HG02763 (cell line): ENCODE measurements around the gene MYO7B.

ENCODE experiments used
- ATAC-seq: cut with Tn5 transposase; IDR thresholded peaks from one replicate; pipeline ENCODE4 v1.9.1; 2021; ENCODE audit warnings: mild to moderate bottlenecking, moderate library complexity; ENCODE audit not compliant: unreplicated experiment

Gene MYO7B

DNA sequence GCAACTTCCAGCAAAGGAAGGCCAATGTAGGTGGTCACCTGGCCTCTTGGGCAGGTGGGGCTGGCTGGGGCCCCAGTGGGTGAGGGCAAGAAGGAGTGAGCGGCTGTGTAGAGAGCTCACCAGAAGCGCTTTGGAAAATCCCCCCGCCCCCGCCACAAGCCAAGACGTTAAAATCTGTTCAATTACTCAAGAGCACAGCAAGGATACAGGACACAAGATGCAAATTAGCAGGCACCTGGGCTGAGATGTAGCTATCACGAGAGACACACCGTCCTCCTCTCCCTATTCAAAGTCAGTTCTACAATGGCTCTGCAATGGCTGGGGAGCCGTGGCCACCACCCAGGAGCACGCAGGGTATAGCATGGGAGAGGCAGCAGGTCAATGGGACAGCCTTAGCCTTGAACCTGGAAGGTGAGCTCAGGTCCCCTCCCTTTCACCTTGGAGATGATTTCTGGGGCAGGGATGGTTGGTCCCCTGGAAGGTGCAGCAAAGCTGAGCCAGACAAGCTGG lies 72.0 kb downstream of the MYO7B start:
- no peak for ATAC-seq

DNA sequence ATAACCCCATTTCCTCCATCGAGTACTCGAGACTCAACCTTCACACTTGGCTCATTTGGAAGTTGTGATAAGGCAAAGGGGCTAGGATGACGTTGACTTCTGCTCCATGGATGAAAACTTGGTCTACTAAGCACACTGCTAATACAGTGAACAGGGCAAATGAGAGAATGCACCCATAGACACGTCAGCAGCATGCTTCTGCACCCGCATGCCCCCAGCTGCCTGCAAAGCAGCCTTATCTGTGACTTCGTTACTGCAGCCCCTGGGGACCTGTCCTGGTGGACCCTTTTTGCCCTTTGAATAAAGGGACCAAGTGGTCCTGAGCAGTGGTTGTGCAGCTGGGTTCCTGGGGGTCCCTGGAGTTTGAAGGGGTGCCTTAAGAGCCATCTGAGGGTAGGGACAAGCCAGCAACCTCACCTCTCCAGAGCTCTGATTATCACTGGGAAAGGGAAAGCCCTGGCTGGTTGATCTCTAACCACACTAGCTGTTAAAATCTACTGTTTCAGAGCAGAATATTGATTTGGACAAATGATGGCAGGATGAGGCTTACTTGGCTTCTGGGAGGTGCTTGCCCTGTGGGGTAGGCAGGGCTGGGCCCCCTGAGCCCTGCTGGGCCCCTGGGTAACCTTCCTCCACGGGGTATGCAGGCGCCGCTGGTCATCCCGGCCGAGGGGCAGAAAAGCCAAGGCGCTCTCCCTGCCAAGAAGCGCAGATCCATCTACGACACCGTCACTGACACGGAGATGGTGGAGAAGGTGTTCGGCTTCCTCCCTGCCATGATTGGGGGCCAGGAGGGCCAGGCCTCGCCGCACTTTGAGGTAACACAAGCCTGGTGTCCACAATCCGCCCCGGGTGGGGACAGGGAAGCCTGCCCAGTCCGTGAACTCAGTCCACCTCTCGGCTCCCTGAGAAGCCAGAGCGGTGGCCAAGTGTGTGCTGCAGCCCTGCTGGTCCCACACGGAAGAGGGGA lies 72.9 kb downstream of the MYO7B start:
- no peak for ATAC-seq

DNA sequence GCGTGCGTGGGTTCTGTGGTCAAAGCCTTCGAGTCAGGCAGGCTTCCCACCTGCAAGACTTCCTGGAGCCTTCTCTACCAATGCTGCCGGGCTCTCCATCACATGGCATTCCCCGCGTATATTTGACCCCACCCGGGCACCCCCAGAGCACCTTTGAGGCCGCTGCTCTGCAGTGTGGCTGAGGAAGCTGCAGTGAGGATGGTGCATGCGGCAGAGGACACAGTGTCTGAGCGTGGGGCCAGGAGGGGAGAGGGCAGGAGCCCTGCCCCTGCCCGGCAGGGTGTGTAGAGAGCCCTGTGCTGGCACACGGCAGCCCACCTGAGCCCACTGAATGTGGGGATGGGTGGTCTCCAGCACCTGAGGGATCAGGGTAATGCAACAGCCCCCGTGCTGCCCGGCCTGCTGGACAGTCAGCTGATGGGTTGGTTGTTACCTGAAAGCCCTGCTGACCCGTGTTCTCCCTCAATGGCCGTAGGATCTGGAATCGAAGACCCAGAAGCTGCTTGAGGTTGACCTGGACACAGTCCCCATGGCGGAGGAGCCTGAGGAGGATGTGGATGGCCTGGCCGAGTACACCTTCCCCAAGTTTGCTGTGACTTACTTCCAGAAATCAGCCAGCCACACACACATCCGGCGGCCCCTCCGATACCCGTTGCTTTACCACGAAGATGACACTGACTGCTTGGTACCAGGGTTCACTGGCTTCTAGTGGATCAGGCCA lies 73.7 kb downstream of the MYO7B start:
- ATAC-seq, result no peak

DNA sequence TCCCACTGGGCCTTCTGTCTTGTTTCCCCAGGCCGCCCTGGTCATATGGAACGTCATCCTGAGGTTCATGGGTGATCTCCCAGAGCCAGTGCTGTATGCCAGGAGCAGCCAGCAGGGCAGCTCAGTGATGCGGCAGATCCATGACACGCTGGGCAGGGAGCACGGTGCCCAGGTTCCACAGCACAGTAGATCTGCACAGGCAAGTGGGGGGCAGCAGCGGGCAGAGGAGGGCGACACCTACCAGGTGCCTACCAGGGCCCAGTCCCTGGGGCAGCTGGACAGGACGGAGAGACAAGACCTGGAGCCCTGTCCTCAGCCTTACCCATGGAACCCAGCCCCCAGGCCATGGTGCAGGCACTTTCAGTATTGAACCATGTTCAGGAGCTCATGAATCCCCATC lies 74.3 kb downstream of the MYO7B start:
- no peak for ATAC-seq

DNA sequence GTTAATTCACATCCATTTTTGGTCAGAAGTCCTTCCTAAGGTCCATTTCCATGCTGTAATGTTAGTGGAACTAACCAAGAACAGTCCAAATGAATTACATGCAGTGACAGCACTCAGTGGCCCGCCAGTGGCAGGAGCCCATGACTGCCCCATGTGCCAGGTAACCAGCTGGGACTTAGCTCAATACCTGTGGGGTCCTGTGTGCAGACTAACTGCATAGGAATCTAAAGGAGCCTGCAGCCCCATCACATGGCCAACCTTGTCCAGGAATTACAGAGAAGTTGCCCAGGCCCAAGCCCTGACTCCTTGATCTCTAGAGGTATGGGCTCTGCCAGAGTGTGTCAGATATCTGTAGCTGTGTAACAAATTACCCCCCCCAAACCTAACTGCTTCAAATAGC lies 75.1 kb downstream of the MYO7B start:
- no peak for ATAC-seq

DNA sequence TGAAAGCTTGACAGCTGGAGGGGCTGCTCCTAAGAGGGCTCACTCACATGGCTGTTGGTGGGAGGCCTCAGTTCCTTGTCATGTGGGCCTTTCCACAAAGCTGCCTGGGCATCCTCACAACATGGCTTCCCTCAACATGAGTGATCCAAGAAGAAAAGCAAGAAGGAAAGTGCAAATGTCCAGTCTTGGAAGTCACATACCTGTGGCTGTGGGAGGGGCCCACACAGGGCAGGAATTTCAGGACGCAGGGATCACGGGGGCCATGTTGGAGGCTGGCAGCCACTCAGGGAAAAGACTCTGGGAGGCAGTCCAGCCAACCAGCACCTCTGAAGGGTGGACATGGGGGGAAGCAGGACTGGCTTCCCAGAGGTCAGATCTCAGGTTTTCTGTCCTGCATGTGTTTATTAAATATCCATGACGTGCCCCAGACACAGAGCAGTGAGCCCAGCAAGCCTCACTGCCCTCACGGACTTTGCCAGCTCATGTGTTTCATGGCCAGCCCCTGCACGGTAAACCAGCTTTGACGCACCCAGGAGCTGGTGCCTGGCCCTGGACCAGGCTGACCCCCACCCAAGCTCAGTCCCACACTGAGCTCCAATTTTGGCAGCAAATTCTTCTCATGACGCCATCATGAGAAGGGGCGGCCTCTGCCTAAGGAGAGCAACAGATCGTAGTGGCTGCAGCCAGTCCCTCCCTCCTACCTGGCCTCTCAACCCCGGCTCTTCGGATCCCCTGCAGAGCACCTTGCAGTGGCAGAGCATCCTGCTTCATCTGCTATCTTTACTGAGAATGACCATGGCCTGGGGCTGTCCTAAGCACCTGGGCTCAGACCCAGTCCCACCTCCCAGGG lies 75.8 kb downstream of the MYO7B start:
- ATAC-seq, result no peak

DNA sequence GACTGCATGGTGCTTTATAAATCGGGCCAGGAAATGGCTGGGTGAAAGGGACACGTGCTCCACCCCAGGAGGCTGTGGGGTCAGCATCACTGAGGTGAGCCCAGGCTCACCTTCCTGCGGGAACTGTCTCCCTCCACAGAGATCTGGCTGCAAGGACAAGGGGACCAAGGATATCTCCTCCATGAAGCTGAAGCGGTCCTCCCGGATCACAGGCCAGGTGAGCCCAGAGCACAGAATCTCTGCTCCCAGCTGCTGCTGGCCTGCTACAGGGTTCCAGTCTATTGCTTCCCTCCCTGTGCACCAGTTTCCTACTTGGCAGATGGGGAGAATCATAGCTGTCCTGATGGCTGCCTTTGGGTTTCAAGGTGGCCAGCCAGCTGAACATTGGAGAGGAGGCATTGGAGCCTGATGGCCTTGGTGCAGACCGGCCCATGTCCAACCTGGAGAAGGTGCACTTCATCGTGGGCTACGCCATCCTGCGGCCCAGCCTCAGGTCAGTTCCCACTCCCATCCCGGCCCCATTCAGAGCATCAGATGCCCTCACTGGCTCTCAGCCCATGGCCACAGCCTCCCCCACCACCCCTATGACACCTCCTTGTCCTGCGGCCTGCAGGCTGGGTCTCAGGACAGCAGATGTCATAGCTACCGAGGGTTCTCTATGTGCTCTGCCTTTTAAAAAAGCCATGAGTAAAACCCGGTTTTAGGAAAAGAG lies 76.8 kb downstream of the MYO7B start:
- ATAC-seq, result no peak

DNA sequence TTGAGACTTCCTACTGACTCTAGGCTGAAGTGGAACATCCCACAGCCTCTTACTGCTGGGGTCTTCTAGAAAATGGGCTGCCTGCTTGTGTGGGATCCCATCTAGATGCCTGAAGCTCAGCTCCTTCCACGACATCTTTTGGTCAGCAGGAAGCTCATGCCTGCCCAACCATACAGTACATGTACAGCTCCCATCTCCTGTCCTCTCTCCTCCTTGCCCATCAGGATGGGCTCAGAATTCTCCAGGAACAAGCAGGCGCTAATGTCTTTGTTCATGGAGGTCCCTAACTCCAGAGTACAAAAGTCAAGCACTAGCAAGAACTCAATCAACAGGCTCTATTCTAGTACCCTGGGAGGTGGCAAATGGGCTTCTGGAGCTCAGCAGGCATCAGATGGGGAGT lies 78.8 kb downstream of the MYO7B start:
- ATAC-seq, result no peak

DNA sequence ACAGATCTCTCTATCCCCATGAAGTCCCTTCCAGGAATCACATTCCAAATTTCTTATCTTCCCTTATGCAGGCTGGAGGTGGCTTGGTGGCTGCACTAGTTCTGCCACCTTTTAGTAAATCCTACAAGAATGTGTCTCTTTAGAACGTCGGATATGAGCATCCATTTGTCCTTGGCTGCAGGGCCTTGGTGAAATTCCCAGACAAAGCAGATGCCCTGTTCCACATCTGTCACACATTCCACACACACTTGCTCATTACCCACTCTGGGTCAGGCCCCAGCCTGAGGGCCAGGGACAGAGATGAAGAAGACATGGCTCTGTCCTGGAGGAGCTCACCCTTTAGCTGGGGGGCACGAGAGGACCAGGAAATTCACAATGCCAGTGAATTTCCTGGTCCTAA lies 79.2 kb downstream of the MYO7B start:
- no peak for ATAC-seq

DNA sequence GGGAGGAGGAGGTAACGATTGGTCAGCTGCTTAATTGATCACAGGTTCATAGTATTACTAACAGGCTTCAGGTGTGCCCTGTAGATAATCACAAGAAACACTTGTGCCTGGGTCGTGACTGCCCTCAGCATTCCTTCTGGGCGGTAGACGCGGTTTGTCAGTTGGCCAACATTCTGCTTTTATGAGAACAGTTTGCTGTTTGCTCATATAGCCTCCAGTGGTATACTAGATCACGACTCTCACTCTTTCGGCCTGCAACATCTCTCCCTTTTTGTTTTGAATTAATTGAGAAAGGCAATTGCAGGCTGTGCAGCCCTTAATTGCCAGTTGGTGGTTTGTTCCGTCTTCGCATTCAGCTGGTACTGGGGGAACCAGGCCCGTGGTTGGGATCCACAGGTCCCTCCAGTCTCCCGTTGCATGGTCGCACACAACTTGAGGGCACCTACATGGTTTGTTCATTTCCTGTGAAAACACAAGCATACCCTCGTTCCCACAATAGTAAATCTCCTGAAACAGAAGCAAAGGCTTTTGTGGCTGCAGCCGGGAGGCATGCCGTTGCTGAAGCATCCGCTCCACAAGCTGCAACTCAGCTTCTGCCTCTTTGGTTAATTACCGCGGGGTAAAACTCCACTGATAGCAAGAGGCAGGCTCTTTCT lies 80.2 kb downstream of the MYO7B start:
- ATAC-seq, result no peak

DNA sequence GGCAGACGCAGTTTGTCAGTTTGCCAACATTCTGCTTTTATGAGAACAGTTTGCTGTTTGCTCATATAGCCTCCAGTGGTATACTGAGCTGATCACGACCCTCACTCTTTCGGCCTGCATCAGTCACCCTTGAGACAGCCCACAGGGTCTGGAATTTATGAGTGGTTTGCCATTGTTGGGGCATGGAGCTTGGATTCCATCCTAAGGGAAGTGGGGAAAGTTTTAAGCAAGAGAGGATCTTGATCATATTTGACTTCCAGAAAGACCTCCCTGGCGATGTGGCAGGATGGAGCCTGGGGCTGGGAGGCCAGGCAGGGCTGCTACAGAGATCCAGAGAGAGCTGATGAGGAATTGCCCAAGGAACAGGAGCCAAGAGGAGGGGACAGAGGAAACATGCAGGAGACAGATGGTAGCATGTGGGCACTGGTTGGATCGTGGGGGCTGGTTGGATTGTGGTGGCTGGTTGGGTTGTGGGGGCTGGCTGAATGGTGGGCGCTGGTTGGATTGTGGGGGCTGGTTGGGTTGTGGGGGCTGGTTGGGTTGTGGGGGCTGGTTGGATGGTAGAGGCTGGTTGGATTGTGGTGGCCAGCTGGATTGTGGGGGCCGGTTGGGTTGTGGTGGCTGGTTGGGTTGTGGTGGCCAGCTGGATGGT lies 83.2 kb downstream of the MYO7B start:
- ATAC-seq, result no peak

DNA sequence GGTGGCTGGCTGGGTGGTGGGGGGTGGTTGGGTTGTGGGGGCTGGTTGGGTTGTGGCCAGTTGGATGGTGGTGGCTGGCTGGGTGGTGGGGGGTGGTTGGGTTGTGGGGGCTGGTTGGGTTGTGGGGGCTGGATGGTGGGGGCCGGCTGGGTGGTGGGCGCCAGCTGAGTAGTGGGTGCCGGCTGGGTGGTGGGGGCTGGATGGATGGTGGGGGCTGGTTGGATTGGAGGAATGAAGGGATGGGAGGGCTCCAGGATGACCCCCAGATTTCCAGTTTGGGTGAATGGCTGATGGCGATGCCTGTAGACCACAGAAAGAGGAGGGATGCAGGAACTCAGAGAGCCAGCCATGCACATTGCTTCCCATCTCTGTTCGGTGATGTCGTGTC lies 83.7 kb downstream of the MYO7B start:
- ATAC-seq, result no peak

DNA sequence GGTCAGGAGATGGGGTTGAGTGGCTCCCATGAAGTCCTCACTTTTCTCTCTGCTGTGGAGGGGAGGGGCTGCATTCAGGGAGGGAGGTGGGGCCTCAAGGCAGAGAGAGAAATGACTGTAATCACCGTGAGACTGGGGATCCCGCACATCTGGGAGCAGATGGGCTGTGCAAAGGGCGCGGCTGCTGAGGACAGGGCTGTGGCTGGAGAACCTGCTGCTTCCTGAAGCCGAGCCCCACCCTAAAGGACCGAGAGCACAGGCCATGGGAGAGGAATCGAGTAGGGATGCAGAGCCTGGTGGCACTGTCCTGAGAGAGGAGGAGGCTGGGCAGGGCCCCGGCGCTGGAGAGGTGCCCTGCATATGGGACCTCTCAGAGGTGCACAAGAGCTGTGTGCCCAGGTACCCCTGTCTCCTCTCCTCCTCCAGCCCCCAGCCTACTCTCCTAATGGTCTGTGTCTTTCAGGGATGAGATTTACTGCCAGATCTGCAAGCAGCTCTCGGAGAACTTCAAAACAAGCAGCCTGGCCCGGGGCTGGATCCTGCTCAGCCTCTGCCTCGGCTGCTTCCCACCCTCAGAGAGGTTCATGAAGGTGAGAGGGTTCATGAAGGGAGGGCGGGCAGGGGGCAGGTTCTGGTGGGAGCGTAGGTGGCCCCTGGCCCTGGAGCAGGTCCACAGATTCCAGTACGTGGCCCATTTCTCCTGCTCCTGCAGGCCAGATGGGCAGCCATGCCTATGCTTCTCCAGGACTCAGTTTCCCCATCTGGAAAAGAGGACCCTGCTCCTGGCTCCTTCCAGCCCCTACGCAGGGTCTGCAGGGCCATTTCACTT lies 84.6 kb downstream of the MYO7B start:
- no peak for ATAC-seq

DNA sequence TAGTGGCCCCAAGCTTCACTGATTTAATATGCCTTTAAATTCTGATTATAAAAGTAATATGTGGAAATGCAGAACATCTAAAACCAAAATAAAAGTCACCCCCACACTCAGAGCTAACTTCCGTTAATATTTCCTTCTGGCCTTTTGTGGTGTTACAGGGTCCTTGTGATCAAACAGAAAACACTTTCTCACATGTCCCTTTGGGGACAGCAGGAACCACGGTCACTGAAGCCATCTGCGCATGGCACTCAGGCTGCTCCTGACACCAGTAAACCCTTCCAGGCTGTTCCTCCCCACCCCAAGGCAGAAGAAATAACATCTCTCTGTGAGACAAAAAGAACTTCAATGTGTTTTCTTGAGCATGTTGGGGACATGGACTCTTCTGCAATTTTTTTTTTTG lies 85.4 kb downstream of the MYO7B start:
- no peak for ATAC-seq

DNA sequence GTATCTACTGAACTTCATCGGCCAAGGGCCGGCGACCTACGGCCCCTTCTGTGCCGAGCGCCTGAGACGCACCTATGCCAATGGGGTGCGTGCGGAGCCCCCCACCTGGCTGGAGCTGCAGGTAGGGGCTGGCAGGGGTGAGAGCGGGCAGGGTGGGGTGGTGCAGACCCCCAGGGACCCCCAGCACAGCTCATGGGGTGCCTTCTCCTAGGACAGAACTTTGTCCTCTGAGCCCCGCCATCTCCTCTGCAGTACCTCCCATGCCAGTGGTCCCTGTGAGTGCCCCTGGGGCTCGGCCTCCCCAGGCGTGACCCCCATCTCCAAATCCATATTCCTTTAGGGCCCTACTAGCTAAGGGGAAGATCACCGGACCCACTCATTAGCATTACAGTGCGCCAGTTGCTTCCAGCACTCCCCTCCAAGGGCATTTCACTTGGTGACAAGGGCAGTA lies 86.5 kb downstream of the MYO7B start:
- ATAC-seq, result no peak

DNA sequence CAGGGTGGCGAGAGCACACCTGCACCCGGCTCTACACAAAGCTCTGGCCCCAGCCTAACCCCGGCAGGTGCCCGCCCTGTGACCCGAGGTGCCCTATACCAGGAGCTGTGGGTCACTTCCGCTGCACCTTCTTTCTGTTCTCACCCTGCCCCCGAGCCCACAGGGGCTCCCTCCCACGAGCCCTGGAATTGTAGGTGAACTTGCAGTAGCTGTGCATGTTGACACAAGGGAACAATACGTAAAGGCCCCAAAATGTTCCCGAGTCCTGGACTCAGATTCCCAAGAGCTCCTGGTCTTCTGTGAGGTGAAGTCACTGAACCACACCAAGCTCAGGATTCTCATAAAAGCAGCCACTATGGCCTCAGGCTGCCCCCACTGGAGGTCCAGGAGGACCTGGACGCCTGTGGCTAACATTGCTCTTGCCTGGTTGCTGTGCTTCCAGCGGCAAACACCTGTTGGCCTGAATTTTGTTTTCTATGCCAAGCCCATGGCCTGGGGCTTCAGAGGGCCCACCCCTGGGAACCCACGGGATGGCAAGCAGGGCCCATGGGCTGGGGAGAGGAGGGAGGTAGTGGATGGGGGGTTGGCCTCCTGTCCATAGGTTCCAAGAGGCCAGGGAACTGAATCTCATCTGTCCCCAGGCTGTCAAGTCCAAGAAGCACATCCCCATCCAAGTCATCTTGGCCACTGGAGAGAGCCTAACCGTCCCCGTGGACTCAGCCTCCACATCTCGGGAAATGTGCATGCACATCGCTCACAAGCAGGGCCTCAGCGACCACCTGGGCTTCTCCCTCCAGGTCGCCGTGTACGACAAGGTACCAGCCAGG lies 87.3 kb downstream of the MYO7B start:
- no peak for ATAC-seq
